ENCODE data around the gene POLR3A. TPM values are rescaled to one million over a fixed set of nuclear protein-coding genes. Genes with fewer than 3 reads are reported as not detected.

Gene POLR3A
- polyA plus RNA-seq, 3 donors: 18.4 to 18.8 (median 18.6) TPM

GRCh38 chr10:78035437-78035836 is 6.1 kb upstream of the POLR3A start:
- no peak for DNase-seq (ENCODE audit: extremely low read depth in 1 of 11, low read depth in 9 of 11, low spot score in 4 of 11)

GRCh38 chr10:78035025-78035424 is 5.7 kb upstream of the POLR3A start:
- no peak for DNase-seq (ENCODE audit: extremely low read depth in 1 of 11, low read depth in 9 of 11, low spot score in 4 of 11)

GRCh38 chr10:78033637-78034470 is 4.5 kb upstream of the POLR3A start, which contains the start of gene RPS24:
Gene RPS24 (plus strand): TSS chr10:78033863. CDS start chr10:78033902, 39 bp downstream.
- peak; percentile 91 to 97 (median 95) for DNase-seq (ENCODE audit: extremely low read depth in 1 of 11, low read depth in 9 of 11, low spot score in 4 of 11)

- DNase-seq (ENCODE audit: extremely low read depth in 1 of 11, low read depth in 9 of 11, low spot score in 4 of 11): no peak
Measured at GRCh38 chr10:78033387-78033636, 4.0 kb upstream of the POLR3A start.

- DNase-seq (ENCODE audit: extremely low read depth in 1 of 11, low read depth in 9 of 11, low spot score in 4 of 11): peak in 3 of 11 donors; percentile 18 to 40 (median 36)
Measured at GRCh38 chr10:78028438-78029268, 662 bp downstream of the POLR3A start.

- no peak for DNase-seq (ENCODE audit: extremely low read depth in 1 of 11, low read depth in 9 of 11, low spot score in 4 of 11)
Measured at GRCh38 chr10:78025685-78026364, 3.5 kb downstream of the POLR3A start.

- no peak for DNase-seq (ENCODE audit: extremely low read depth in 1 of 11, low read depth in 9 of 11, low spot score in 4 of 11)
Measured at GRCh38 chr10:78023741-78024140, 5.6 kb downstream of the POLR3A start.

- DNase-seq (ENCODE audit: extremely low read depth in 1 of 11, low read depth in 9 of 11, low spot score in 4 of 11): no peak
Measured at GRCh38 chr10:78021201-78021600, 8.1 kb downstream of the POLR3A start.

- no peak for DNase-seq (ENCODE audit: extremely low read depth in 1 of 11, low read depth in 9 of 11, low spot score in 4 of 11)
Measured at GRCh38 chr10:78019264-78019663, 10.1 kb downstream of the POLR3A start.

GRCh38 chr10:78017856-78018255 is 11.5 kb downstream of the POLR3A start:
- DNase-seq (ENCODE audit: extremely low read depth in 1 of 11, low read depth in 9 of 11, low spot score in 4 of 11): no peak

- no peak for DNase-seq (ENCODE audit: extremely low read depth in 1 of 11, low read depth in 9 of 11, low spot score in 4 of 11)
Measured at GRCh38 chr10:78015546-78015945, 13.8 kb downstream of the POLR3A start.

- no peak for DNase-seq (ENCODE audit: extremely low read depth in 1 of 11, low read depth in 9 of 11, low spot score in 4 of 11)
Measured at GRCh38 chr10:78013564-78013963, 15.8 kb downstream of the POLR3A start.

GRCh38 chr10:78011065-78011464 is 18.2 kb downstream of the POLR3A start:
- DNase-seq (ENCODE audit: extremely low read depth in 1 of 11, low read depth in 9 of 11, low spot score in 4 of 11): no peak

- DNase-seq (ENCODE audit: extremely low read depth in 1 of 11, low read depth in 9 of 11, low spot score in 4 of 11): no peak
Measured at GRCh38 chr10:78010278-78010677, 19.0 kb downstream of the POLR3A start.

GRCh38 chr10:78009662-78010061 is 19.7 kb downstream of the POLR3A start:
- DNase-seq (ENCODE audit: extremely low read depth in 1 of 11, low read depth in 9 of 11, low spot score in 4 of 11): no peak

- DNase-seq (ENCODE audit: extremely low read depth in 1 of 11, low read depth in 9 of 11, low spot score in 4 of 11): no peak
Measured at GRCh38 chr10:78007172-78007571, 22.1 kb downstream of the POLR3A start.

- no peak for DNase-seq (ENCODE audit: extremely low read depth in 1 of 11, low read depth in 9 of 11, low spot score in 4 of 11)
Measured at GRCh38 chr10:78004215-78005026, 24.9 kb downstream of the POLR3A start.

GRCh38 chr10:78002541-78003288 is 26.6 kb downstream of the POLR3A start:
- no peak for DNase-seq (ENCODE audit: extremely low read depth in 1 of 11, low read depth in 9 of 11, low spot score in 4 of 11)
